Immature natural killer cell (primary cell): Measurements from ENCODE around the gene GABARAPL2. TPM values are rescaled to one million over a fixed set of nuclear protein-coding genes. Genes with fewer than 3 reads are reported as not detected.
"Not testable (repeated sequence)": the region's sequence is repeated elsewhere in the genome, so short reads cannot be mapped to it uniquely, and the experiment has no call there.

Experiments
- DNase-seq, 3 donors: peaks; one replicate each; pipeline ENCODE4 v3.0.0; 2022; ENCODE audit warnings: mixed read lengths in 1 of 3
- H3K27ac Mint-ChIP-seq, 6 donors: one replicate each; pipeline ENCODE4 v1.8.0; 2020; ENCODE audit warnings: mixed read lengths in 6 of 6, mild to moderate bottlenecking in 5 of 6, inconsistent platforms in 4 of 6, moderate library complexity in 3 of 6
- H3K27me3 Mint-ChIP-seq, 3 donors: one replicate each; pipeline ENCODE4 v1.8.0; 2020 to 2021; ENCODE audit warnings: low read depth in 3 of 3, mild to moderate bottlenecking in 3 of 3, mixed read lengths in 3 of 3, moderate library complexity in 3 of 3, inconsistent platforms in 1 of 3
- H3K36me3 Mint-ChIP-seq, 3 donors: one replicate each; pipeline ENCODE4 v1.8.0; 2020; ENCODE audit warnings: mixed read lengths in 3 of 3, inconsistent platforms in 2 of 3, mild to moderate bottlenecking in 2 of 3
- H3K4me1 Mint-ChIP-seq, 2 donors: one replicate each; pipeline ENCODE4 v1.8.0; 2020; ENCODE audit warnings: inconsistent platforms in 2 of 2, mild to moderate bottlenecking in 2 of 2, mixed read lengths in 2 of 2, moderate library complexity in 1 of 2
- H3K4me3 Mint-ChIP-seq, 5 donors: one replicate each; pipeline ENCODE4 v1.8.0; 2020; ENCODE audit warnings: mild to moderate bottlenecking in 5 of 5, mixed read lengths in 5 of 5, inconsistent platforms in 3 of 5, moderate library complexity in 3 of 5
- H3K9me3 Mint-ChIP-seq, 6 donors: one replicate each; pipeline ENCODE4 v1.8.0; 2020; ENCODE audit warnings: mild to moderate bottlenecking in 6 of 6, mixed read lengths in 6 of 6, inconsistent platforms in 4 of 6, moderate library complexity in 3 of 6
- polyA plus RNA-seq, 3 donors: library from polyadenylated mRNA; unstranded; fragments of 300-500 nt; fragmentation: Illumina TruSeq; gene quantifications; one replicate each; pipeline ENCODE4 v1.2.3, GENCODE V29; 2021

GABARAPL2 gene
- polyA plus RNA-seq, 3 donors from 2014 or later = 204 to 272 (median 269) TPM

DNA sequence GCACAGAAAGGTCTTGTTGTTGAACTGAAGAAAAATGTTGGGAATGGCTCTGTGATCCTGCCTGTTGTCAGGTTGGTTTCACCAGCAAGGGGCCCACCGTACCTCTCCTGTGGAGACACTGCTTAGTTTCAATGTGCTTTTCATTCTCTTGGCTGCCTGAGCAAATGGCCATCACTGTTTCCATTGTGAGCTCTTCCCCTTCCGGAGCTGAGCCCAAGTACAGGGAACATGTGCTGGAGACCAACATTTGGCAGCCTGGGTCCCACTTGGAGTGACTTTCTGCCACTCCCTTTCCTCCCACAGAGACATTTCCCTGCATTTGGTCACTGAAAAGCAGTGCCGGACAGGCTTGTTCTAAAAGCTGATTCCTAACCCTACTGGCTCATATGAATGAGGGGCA lies 23.1 kb downstream of the GABARAPL2 start:
- Mint-ChIP-seq H3K4me3 (no peak overlapping the region), H3K36me3 (peaks cover 0 to 14% (median 4%) of the 10 kb centered on the region in 3 donors), H3K27me3 (no peaks in the 10 kb centered on the region), H3K9me3 (no peaks in the 10 kb centered on the region), H3K27ac (no peak overlapping the region), H3K4me1 (no peaks in the 10 kb centered on the region)
- no peak for DNase-seq

DNA sequence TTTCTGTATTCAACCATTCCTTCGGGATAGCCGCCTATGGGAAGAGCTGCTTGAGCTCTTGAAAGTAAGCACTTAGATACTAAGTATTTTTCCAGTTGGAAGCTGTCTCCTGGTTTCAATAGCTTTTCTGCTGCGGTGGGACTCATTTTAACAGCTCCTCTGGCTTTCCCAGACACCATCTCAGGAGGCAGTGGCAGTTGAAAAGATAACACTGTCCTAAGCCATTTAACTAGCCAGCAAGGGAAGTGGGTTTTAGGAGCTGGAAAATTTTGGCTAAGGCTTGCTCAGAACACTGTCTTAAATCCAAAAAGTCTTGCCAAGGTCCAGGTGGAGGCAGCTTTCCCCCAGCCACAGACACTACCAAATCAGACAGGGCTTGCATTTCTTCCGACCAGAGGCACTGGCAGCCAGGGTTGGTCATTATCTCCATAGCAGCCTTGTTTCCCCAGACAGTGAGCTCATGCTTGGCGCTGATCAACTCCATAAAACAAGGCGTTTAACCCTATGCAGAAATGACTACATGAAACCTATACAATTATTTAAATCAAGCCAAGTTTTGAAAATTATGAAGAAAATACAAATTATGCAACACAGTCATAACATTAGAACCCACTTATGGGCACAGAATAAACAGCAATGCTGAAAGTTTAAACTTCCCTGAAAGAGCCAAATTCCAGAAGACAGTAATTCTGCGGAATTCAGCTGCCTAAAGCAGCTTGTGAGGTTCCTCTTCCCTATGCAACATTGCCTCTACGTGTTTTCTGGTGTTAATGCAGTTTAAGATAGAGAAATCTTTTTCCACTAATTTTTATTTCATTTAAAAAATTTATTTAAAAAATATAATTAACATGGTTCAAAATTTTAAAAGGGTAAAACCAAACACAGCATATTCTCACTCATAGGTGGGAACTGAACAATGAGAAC lies 25.0 kb downstream of the GABARAPL2 start:
- no peaks in the 10 kb centered on the region for H3K27me3 Mint-ChIP-seq
- H3K27ac Mint-ChIP-seq = no peak overlapping the region
- no peaks in the 10 kb centered on the region for H3K9me3 Mint-ChIP-seq
- DNase-seq = no peak
- H3K36me3 Mint-ChIP-seq = peaks cover 4 to 12% (median 10%) of the 10 kb centered on the region in 3 donors
- H3K4me3 Mint-ChIP-seq = no peak overlapping the region
- no peaks in the 10 kb centered on the region for H3K4me1 Mint-ChIP-seq

DNA sequence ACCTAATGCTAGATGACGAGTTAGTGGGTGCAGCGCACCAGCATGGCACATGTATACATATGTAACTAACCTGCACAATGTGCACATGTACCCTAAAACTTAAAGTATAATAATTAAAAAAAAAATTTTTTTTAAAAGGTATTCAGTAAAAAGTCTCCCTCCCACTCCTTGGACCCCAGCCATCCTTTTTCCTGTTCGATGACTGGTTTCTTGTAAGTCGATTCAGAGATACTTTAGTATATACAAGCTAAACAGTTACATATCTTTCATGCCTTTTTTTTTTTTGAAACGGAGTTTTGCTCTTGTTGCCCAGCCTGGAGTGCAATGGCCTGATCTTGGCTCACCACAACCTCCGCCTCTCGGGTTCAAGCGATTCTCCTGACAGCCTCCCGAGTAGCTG lies 25.7 kb downstream of the GABARAPL2 start:
- H3K36me3 Mint-ChIP-seq = peaks cover 8 to 15% (median 13%) of the 10 kb centered on the region in 3 donors
- not testable (repeated sequence) for H3K4me1 Mint-ChIP-seq, H3K4me3 Mint-ChIP-seq, H3K27ac Mint-ChIP-seq, H3K27me3 Mint-ChIP-seq, H3K9me3 Mint-ChIP-seq, DNase-seq

DNA sequence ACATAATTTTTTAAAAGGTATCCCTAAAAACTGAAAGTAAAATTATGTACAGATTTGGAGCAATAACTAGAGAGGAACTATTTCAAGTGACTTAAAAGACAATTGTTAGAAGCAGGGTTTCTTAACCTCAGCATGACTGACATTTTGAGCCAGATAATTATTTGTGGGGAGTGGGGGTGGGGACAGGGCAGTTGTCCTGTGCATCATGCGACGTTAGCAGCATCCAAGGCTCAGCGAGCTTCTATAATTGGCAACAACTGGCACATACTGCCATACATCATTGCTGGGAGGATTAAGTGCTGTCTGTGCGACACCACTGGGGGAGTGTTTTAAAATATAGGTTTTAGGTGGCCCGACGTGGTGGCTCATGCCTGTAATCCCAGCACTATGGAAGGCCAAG lies 27.1 kb downstream of the GABARAPL2 start:
- no peaks in the 10 kb centered on the region for H3K4me1 Mint-ChIP-seq
- DNase-seq = no peak
- no peaks in the 10 kb centered on the region for H3K9me3 Mint-ChIP-seq
- no peak overlapping the region for H3K4me3 Mint-ChIP-seq
- H3K27me3 Mint-ChIP-seq = no peaks in the 10 kb centered on the region
- H3K36me3 Mint-ChIP-seq = peaks cover 20 to 28% (median 20%) of the 10 kb centered on the region in 3 donors
- H3K27ac Mint-ChIP-seq = no peak overlapping the region

DNA sequence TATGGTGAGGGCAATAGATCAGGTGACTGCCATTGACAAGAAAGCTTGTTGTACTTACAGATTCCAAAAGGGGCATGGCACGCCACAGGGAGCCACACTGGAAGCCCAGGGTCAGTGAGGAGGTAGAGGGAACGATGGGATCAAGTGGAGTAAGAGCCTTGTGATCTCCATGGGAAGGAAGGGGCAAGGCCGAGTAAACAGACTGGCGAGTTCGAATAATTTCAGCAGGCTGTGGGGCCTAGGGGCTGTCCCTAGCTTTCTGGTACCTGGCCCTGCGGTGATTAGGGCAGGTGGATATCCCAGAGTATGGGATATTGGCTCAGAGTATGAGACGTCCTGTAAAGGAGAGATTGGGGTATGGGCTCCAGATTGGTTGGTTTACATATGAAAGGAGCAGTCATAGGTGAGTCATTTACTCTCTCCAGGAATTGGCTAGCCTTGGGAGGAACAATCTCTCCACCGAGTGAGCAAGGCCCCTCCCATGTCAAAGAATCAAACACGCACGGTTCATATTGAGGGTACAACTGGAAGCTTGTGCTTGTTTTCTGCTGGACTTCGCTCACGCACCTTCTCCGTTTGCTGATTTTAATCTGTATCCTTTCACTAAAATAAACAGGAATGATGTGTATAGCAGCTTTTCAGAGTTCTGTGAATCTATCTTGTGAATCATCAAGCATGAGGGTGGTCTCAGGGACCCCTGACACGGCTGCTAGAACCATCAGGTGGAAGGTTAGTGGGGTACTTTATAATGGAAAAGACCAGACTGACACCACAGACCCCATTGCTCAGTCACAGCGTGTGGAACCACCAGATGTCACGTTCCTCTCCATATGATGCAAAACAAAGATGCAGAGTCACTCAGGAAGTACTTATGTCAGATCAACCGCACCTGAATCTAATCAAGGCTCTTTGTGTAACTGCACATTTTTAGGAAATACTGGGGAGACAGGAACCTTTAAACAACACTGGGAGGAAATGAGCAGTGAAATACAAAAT lies 27.9 kb downstream of the GABARAPL2 start:
- H3K27ac Mint-ChIP-seq = no peak overlapping the region
- no peaks in the 10 kb centered on the region for H3K9me3 Mint-ChIP-seq
- DNase-seq = no peak
- no peak overlapping the region for H3K4me3 Mint-ChIP-seq
- no peaks in the 10 kb centered on the region for H3K4me1 Mint-ChIP-seq
- peaks cover 20 to 27% (median 21%) of the 10 kb centered on the region in 3 donors for H3K36me3 Mint-ChIP-seq
- no peaks in the 10 kb centered on the region for H3K27me3 Mint-ChIP-seq

DNA sequence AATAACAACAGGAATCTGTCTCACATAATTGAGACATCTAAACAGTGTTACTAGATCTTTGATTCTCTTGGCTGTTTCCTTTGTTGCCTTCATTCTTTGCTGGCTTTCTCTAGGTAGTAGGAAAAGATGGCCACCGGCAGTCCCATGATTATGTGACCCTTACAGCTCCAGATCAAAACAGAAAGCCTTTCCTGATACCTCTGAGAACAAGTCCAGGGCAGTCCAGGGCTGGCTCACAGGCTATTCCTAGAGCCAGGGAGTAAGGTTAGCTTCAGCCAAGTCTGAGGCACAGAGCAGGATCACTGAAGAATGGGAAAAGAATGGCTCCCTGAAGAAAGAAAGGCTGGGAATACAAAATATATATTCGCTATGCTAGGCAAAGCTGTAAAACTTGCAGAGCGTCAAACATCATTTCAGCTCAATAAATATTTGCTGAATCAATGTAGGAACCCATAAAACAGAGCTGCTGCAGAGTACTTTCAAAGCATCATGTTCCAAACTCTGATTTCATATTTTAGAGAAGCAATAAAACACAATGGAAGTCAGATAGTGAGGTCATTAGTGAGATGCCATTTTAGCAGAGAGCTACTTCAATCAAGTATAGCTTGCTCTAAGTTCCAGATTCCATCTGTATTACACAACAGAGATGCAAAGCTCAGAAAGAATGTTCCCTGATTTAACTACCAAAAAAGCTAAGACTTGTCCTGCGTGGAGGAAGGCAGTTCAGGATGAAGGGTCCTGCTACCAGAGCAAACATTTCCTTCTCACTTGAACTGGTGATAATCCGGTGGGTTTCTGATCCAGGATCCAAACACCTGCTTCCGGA lies 33.5 kb downstream of the GABARAPL2 start:
- Mint-ChIP-seq H3K27me3 (no peaks in the 10 kb centered on the region), H3K27ac (no peak overlapping the region), H3K9me3 (no peaks in the 10 kb centered on the region), H3K4me3 (no peak overlapping the region), H3K4me1 (no peaks in the 10 kb centered on the region), H3K36me3 (peaks cover 36 to 59% (median 48%) of the 10 kb centered on the region in 3 donors)
- no peak for DNase-seq

DNA sequence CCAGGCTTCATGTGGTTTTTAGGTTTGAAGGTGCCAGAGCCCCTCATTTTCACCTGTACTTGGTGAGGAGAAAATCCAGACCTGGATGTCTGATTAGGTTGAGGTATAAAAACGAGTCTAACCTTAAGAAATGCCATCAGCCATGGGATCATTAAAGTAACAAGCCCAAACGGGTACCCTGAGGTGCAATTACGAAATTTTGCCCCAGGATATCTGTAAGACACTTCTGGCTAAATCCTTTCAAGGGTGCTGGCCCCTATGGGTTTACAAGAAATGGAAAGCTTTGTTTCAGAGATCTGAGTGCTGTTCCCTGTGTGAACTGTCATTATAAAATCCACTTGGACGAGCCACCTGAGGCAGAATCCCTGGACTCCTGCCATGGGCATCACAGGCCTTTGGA lies 37.1 kb downstream of the GABARAPL2 start:
- Mint-ChIP-seq H3K4me3 (no peak overlapping the region), H3K4me1 (no peaks in the 10 kb centered on the region), H3K9me3 (no peaks in the 10 kb centered on the region), H3K27ac (no peak overlapping the region), H3K36me3 (peaks cover 23 to 49% (median 28%) of the 10 kb centered on the region in 3 donors), H3K27me3 (no peaks in the 10 kb centered on the region)
- DNase-seq = no peak

DNA sequence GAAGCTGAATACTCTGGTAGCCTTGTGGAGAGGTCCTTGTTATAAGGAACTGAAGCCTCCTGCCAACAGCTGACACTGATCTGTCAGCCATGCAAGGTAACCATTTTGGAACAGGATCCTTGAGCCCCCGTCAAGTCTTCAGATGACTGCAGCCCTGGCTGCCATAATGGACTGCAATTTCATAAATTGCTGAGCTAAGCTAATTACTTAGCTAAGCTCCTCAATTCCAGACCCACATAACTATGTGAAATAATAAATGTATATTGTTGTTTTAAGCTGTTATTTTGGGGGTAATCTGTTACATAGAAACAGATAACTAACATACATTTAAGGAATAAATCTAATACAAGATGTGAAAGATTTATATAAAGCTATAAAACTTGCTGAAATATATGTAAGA lies 40.3 kb downstream of the GABARAPL2 start:
- peaks cover 11 to 34% (median 17%) of the 10 kb centered on the region in 3 donors for H3K36me3 Mint-ChIP-seq
- no peaks in the 10 kb centered on the region for H3K4me1 Mint-ChIP-seq
- H3K27me3 Mint-ChIP-seq = no peaks in the 10 kb centered on the region
- H3K27ac Mint-ChIP-seq = no peak overlapping the region
- DNase-seq = no peak
- H3K4me3 Mint-ChIP-seq = no peak overlapping the region
- no peaks in the 10 kb centered on the region for H3K9me3 Mint-ChIP-seq

DNA sequence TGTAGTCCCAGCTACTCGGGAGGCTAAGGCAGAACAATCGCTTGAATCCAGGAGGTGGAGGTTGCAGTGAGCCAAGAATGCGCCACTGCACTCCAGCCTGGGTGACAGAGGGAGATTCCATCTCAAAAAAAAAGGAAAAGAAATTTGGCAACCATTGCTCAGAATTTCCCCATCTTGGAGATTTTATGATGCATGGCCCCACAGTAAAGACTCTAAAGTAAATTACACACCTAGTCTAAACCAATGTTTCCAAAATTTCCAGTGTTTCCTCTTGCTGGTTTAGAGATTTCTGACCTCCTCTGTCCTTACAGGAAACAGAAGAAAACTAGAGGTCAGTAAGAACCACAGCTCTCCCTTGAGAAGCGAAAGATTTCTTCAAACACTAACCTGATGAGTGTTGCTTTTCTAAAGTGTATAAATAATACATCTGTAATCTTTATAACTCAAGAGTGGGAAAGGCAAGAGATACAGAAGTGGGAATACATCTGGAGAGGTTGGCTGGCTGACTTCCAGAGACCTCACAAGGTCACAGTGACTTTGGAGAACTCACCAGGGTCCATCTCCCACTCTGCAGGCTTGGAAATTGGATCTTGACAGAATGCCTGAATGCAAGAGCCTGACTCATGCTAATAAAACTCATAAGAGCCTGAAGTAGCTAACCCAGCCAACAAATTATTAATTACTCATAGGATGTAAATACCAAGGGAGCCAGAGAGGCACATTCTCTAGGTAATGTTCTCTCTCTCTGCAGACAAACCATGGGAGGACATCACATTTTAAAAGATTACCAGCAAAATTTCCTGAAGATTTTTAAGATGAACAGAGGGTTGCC lies 48.1 kb downstream of the GABARAPL2 start:
- H3K27me3 Mint-ChIP-seq = peaks cover 0 to 1% (median 0%) of the 10 kb centered on the region in 3 donors
- no peak overlapping the region for H3K4me3 Mint-ChIP-seq
- peaks cover 0 to 3% of the 10 kb centered on the region in 2 donors for H3K4me1 Mint-ChIP-seq
- no peak overlapping the region for H3K27ac Mint-ChIP-seq
- H3K36me3 Mint-ChIP-seq = peaks cover 15 to 46% (median 18%) of the 10 kb centered on the region in 3 donors
- H3K9me3 Mint-ChIP-seq = no peaks in the 10 kb centered on the region
- DNase-seq = no peak

DNA sequence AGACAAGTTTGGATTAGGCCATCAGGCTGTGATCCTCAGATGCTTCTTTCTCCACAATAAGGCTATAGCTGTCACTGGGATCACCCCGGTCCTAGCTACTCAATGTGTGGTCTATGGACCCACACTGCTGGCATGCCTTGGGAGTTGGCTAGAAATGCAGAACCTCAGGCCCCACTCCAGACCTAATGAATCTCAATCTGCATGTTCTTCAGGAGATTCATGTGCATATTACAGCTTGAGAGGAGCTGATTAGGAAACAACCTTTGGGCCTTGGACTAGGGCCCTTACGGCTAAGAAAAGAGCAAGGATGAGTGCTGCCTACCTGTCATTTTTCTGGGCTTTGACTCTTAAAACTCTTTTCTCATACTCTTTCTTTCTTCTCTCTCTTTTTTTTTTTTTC lies 49.4 kb downstream of the GABARAPL2 start:
- peak overlapping the region in 1 of 6 donors; percentile 75 for H3K27ac Mint-ChIP-seq
- peaks cover 4 to 5% of the 10 kb centered on the region in 2 donors for H3K4me1 Mint-ChIP-seq
- H3K9me3 Mint-ChIP-seq = no peaks in the 10 kb centered on the region
- peaks cover 0 to 4% (median 1%) of the 10 kb centered on the region in 3 donors for H3K27me3 Mint-ChIP-seq
- H3K4me3 Mint-ChIP-seq = no peak overlapping the region
- peaks cover 15 to 51% (median 23%) of the 10 kb centered on the region in 3 donors for H3K36me3 Mint-ChIP-seq
- no peak for DNase-seq

DNA sequence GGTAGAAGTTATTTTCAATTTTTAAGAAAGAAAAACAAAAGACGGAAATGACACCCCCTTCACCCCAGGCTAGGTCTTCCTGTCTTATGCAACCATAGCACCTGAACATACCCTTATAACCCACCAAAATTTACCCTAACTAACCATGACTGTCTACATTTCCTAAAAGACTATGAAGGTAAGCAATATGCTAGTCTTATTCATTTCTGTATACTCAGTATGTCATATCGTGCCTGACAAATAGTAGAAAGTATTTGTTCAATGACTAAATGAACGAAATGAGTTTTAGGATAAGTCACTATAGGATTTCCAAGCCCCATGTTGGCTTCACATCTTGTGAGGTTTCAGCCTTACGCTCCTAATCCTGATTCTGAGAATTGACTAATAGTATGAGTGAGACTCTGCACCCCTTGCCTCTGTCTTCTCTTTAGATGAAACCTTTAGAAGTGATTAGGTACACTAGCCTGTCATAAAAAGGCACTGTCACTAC lies 50.4 kb downstream of the GABARAPL2 start:
- Mint-ChIP-seq H3K36me3 (peaks cover 15 to 53% (median 23%) of the 10 kb centered on the region in 3 donors), H3K9me3 (no peaks in the 10 kb centered on the region), H3K27me3 (peaks cover 0 to 4% (median 1%) of the 10 kb centered on the region in 3 donors), H3K4me1 (peaks cover 12 to 15% of the 10 kb centered on the region in 2 donors), H3K27ac (peak overlapping the region in 4 of 6 donors; percentile 50 to 75 (median 64)), H3K4me3 (peak overlapping the region in 1 of 5 donors; percentile 7)
- DNase-seq = no peak

DNA sequence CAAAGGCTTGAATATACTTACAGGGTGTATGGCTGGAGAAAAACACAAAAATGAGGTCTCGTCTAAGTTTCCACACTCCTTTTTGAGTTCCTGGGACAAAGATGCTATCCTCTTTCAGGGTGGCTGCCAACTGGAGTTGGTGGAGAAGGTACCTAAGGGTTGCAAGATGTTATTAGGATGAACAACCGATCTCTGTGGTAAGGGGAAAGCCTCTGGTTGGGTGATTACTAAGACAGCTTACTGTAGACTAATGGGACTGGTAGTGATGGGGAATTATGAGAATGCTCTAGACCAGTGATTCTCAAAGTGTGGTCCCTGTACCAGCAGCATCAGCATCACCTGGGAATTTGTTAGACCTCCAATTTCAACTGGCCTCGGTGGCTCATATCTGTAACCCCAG lies 50.9 kb downstream of the GABARAPL2 start:
- no peak for DNase-seq
- Mint-ChIP-seq H3K36me3 (peaks cover 15 to 52% (median 23%) of the 10 kb centered on the region in 3 donors), H3K27me3 (peaks cover 0 to 6% (median 1%) of the 10 kb centered on the region in 3 donors), H3K4me3 (no peak overlapping the region), H3K27ac (no peak overlapping the region), H3K9me3 (no peaks in the 10 kb centered on the region), H3K4me1 (peaks cover 18 to 20% of the 10 kb centered on the region in 2 donors)
